ENCODE data around the gene IZUMO1.

IZUMO1 gene

GRCh38 chr19:48755084-48755641 lies 8.5 kb upstream of the IZUMO1 start, which contains the start of gene FGF21:
Gene FGF21 (plus strand): TSS chr19:48755524. CDS start chr19:48756237, 713 bp downstream.
- Histone ChIP-seq H2AFZ (ENCODE audit: low read depth, low read length, severe bottlenecking) (no peak within 1 kb of the TSS), H3K9me3 (ENCODE audit: insufficient read depth, low read length) (no peaks in the 10 kb centered on the region), H3K36me3 (ENCODE audit: low read length) (no peaks in the 10 kb centered on the region), H3K27ac (ENCODE audit: low read depth, low read length) (no peak within 1 kb of the TSS), H3F3A (ENCODE audit: insufficient read depth) (no peaks in the 10 kb centered on the region), H3K4me3 (ENCODE audit: insufficient read depth, low read length, poor library complexity, severe bottlenecking) (no peak within 1 kb of the TSS), H3K79me2 (ENCODE audit: insufficient read depth, low read length) (no peaks in the 10 kb centered on the region), H4K20me1 (ENCODE audit: low read depth, low read length) (no peaks in the 10 kb centered on the region), H3K9me2 (replicated peaks; ENCODE audit: insufficient read depth, low read length) (no peaks in the 10 kb centered on the region), H3K9ac (ENCODE audit: low read length) (no peak within 1 kb of the TSS), H3K4me2 (ENCODE audit: low read depth, low read length, poor library complexity, severe bottlenecking) (no peak within 1 kb of the TSS), H3K27me3 (ENCODE audit: low read length) (no peaks in the 10 kb centered on the region)
- TF ChIP-seq CTCF (IDR thresholded peaks at IDR 0.05; ENCODE audit: insufficient read depth, low read length, poor library complexity, severe bottlenecking) (no peak), EZH2phosphoT487 (conservative IDR thresholded peaks at IDR 0.05; ENCODE audit: low read length) (no peak)

GRCh38 chr19:48752496-48753365 lies 6.0 kb upstream of the IZUMO1 start, which contains the start of gene FUT1:
Gene FUT1 (minus strand): TSS chr19:48752641. CDS start chr19:48751281, 1,360 bp downstream.
- no peak within 1 kb of the TSS for H3K27ac ChIP-seq (ENCODE audit: low read depth, low read length)

GRCh38 chr19:48751845-48752495 lies 5.3 kb upstream of the IZUMO1 start:
- Histone ChIP-seq H3K27ac (ENCODE audit: low read depth, low read length) (no peak overlapping the region), H3K27me3 (ENCODE audit: low read length) (no peaks in the 10 kb centered on the region), H3K9me2 (replicated peaks; ENCODE audit: insufficient read depth, low read length) (no peaks in the 10 kb centered on the region), H3K4me3 (ENCODE audit: insufficient read depth, low read length, poor library complexity, severe bottlenecking) (no peak overlapping the region), H3K4me2 (ENCODE audit: low read depth, low read length, poor library complexity, severe bottlenecking) (peak overlapping the region; percentile 47), H3K9me3 (ENCODE audit: insufficient read depth, low read length) (no peaks in the 10 kb centered on the region), H4K20me1 (ENCODE audit: low read depth, low read length) (no peaks in the 10 kb centered on the region), H3F3A (ENCODE audit: insufficient read depth) (no peaks in the 10 kb centered on the region), H3K36me3 (ENCODE audit: low read length) (no peaks in the 10 kb centered on the region), H2AFZ (ENCODE audit: low read depth, low read length, severe bottlenecking) (peak overlapping the region; percentile 28), H3K79me2 (ENCODE audit: insufficient read depth, low read length) (no peaks in the 10 kb centered on the region), H3K9ac (ENCODE audit: low read length) (peak overlapping the region; percentile 28; the same call in 1 of the 2 replicates)
- TF ChIP-seq EZH2phosphoT487 (conservative IDR thresholded peaks at IDR 0.05; ENCODE audit: low read length) (no peak), CTCF (IDR thresholded peaks at IDR 0.05; ENCODE audit: insufficient read depth, low read length, poor library complexity, severe bottlenecking) (no peak)

More at GRCh38 chr19:48752496-48753365, 6.0 kb upstream of the IZUMO1 start, which contains the start of gene FUT1:
- Histone ChIP-seq H3K9me2 (replicated peaks; ENCODE audit: insufficient read depth, low read length) (no peaks in the 10 kb centered on the region), H3K9ac (ENCODE audit: low read length) (peak within 1 kb of the TSS; percentile 28; the same call in 1 of the 2 replicates), H4K20me1 (ENCODE audit: low read depth, low read length) (no peaks in the 10 kb centered on the region), H3K4me3 (ENCODE audit: insufficient read depth, low read length, poor library complexity, severe bottlenecking) (no peak within 1 kb of the TSS), H2AFZ (ENCODE audit: low read depth, low read length, severe bottlenecking) (peak within 1 kb of the TSS; percentile 28), H3K36me3 (ENCODE audit: low read length) (no peaks in the 10 kb centered on the region), H3K9me3 (ENCODE audit: insufficient read depth, low read length) (no peaks in the 10 kb centered on the region), H3K4me2 (ENCODE audit: low read depth, low read length, poor library complexity, severe bottlenecking) (peak within 1 kb of the TSS; percentile 47), H3K27me3 (ENCODE audit: low read length) (no peaks in the 10 kb centered on the region), H3F3A (ENCODE audit: insufficient read depth) (no peaks in the 10 kb centered on the region), H3K79me2 (ENCODE audit: insufficient read depth, low read length) (no peaks in the 10 kb centered on the region)
- TF ChIP-seq EZH2phosphoT487 (conservative IDR thresholded peaks at IDR 0.05; ENCODE audit: low read length): no peak

All from SU-DHL-6 (cell line).